AG09309 (cell line): ENCODE measurements around the gene GABRR2.

Source experiments
- DNase-seq: peaks from one replicate; pipeline ENCODE4 v3.0.0-alpha.2; 2010; ENCODE audit warnings: low read depth
- H3K4me3 ChIP-seq: 2 replicates; pipeline ENCODE4 v1.5.1; 2011; ENCODE audit warnings: mild to moderate bottlenecking, low read depth, low read length, moderate library complexity; ENCODE audit not compliant: control insufficient read depth
- TF ChIP-seq, protein P1 (sequence below): IDR thresholded peaks from 2 replicates; pipeline ENCODE4 v1.5.1; 2011; ENCODE audit warnings: mild to moderate bottlenecking, low read depth, low read length, inconsistent platforms; ENCODE audit not compliant: insufficient read depth, control insufficient read depth; ENCODE audit errors: missing control alignments

GABRR2 gene

DNA sequence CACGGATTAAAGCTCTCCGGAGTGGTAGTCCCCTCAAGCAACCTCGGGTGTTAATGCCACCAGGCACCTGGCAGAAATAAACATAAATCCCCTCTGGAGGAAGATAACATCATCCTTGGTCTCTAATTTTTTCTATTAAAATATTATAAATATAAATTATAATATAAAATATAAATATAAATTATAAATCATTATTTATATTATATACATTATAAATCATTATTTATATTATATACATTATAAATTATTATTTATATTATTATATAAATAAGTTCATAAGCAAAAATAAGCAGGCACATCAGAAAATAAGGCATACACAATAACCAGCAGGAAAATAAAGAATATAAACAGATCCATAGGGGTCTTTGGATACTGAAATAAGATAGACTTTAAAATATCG is 39.2 kb downstream of the GABRR2 start:
- no peak for DNase-seq
- TF ChIP-seq, protein P1, sequence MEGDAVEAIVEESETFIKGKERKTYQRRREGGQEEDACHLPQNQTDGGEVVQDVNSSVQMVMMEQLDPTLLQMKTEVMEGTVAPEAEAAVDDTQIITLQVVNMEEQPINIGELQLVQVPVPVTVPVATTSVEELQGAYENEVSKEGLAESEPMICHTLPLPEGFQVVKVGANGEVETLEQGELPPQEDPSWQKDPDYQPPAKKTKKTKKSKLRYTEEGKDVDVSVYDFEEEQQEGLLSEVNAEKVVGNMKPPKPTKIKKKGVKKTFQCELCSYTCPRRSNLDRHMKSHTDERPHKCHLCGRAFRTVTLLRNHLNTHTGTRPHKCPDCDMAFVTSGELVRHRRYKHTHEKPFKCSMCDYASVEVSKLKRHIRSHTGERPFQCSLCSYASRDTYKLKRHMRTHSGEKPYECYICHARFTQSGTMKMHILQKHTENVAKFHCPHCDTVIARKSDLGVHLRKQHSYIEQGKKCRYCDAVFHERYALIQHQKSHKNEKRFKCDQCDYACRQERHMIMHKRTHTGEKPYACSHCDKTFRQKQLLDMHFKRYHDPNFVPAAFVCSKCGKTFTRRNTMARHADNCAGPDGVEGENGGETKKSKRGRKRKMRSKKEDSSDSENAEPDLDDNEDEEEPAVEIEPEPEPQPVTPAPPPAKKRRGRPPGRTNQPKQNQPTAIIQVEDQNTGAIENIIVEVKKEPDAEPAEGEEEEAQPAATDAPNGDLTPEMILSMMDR = no peak
- no peak overlapping the region for H3K4me3 ChIP-seq

GRCh38 chr6:89273816-89274215 is 41.3 kb downstream of the GABRR2 start:
- TF ChIP-seq, protein P1 = no peak
- H3K4me3 ChIP-seq = no peak overlapping the region

DNA sequence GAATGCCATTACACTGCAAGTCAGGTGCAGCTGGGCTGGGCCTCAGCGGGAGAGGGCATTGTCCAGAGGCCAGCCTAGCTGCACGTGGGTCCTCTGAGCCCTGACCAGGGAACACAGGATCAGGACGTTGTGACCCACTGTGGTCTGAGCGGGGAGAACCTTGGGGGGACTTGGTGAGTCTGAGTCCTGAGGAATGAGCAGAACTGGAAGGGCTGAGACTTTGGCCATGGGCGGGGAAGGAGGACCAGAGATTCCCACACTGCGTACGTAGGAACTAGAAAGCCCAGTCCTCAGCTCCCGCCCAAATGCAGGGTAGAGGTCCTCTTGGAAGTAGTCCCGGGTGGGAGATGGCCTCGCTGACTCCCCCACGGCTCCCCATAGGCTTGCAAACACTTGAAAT is 42.5 kb downstream of the GABRR2 start:
- TF ChIP-seq, protein P1 = no peak
- no peak for DNase-seq
- H3K4me3 ChIP-seq = no peak overlapping the region

More at GRCh38 chr6:89273816-89274215, 41.3 kb downstream of the GABRR2 start:
- DNase-seq = no peak

DNA sequence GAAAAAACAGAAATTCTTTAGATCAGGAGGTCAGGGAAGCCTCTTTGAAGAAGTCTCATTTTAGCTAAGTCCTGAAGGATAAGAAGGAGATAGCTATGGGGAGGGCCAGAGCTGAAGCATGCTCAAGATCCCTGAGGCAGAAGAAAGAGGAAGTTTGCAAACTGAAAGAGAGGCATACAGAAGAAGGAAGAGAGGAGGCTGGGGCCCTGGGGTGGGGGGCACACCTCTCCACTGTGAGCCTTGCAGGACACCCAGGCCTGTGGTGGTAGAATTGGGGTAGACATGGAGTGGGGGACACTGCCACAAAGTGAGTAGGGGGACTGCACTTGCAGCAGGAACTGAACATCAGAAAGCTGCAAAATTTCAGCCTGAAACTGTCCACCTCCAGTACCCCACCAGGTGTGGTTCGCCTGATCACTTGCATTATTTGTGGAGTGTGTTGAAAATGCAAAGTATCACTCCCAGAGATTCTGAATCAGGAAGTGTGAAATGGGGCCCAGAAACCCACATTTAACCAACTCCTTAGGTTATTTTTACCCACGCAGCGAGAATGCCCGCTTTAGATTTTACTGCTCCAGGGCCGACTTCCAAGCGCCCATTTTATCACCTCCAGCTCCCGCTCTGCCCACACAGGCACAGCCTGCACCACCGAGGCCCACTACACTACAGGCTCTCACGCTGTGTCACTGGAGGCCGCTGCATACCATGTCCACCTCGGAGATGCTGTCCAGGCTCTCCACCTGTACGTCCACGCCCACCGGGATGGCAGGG is 44.0 kb downstream of the GABRR2 start:
- TF ChIP-seq, protein P1 = no peak
- no peak for DNase-seq
- H3K4me3 ChIP-seq = no peak overlapping the region

DNA sequence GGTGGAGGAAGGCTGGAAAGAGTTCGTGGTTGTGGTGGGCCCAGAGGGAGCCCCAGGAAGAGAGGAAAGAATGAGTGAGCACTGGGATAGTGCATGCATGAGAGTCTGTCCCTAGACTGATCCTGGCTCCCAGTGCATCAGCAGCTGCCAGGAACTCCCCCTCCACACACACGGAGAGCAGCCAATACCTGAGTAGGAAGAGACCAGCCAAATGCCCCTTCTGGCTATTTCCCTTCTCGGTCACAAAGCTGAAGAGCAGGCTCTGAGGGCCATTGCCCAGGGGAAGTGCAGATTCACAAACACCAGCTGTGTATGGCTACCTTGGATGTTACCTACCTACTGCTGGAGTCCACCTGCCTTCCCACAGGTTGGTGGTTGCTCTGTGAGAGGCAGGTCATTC is 45.1 kb downstream of the GABRR2 start:
- TF ChIP-seq, protein P1 = no peak
- H3K4me3 ChIP-seq = no peak overlapping the region
- DNase-seq = no peak

- no peak overlapping the region for H3K4me3 ChIP-seq
- TF ChIP-seq, protein P1 = no peak
- no peak for DNase-seq
These were observed 45.8 kb downstream of the GABRR2 start for GRCh38 chr6:89269252-89269651.
